ENCODE data around the gene GNAO1. TPM values are rescaled to one million over a fixed set of nuclear protein-coding genes. Genes with fewer than 3 reads are reported as not detected.

Gene GNAO1
- total and polyA plus RNA-seq, 9 of the 15 experiments (the other 6 are each of a cell fraction or from before 2014, with no cell fraction given) = 0.07 to 0.42 (median 0.08) TPM; not detected in 5

DNA sequence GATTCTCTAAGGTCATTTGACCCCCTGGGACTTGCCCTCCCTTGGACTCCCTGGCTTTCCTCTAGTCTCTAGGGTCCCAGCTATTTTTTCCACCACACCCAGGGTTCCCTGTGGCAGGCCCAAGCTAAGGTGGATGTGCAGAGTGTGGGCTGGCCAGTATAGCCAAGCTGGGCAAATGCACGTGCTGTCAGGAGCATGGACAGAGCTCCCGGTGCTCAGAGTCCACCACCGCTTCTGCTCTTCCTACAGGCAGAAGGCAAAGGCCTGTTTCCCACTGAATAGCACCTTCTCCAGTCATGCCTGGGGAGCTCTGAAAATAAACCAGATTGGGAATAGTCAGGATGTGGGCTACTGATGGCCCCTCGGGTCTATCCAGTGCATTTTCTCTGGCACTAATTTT, 53.3 kb downstream of the GNAO1 start:
- H3K9ac ChIP-seq (ENCODE audit: insufficient read depth in 1 of 2, low read depth in 2 of 2, low read length in 2 of 2) = no peak overlapping the region
- no peak for ATAC-seq
- CTCF ChIA-PET (ENCODE audit: low intra/inter-chr PET ratio) = no interaction called here
- peaks cover 0 to 4% of the 10 kb centered on the region in 2 experiments; a peak in 1 of 5 replicates for H3K27me3 ChIP-seq (ENCODE audit: control insufficient read depth in 2 of 2, insufficient read depth in 2 of 2, low read length in 2 of 2)
- intact Hi-C loops (cut with micrococcal nuclease) = loop anchor here (5.0 kb wide), 1 partner anchor 73 kb away; no protein-coding TSS in a partner anchor
- no peaks in the 10 kb centered on the region for H3K9me1 ChIP-seq (ENCODE audit: control insufficient read depth, insufficient read depth, low read length)
- no peak for DNase-seq (ENCODE audit: extremely low read depth in 1 of 4, low spot score in 3 of 4)
- H3K79me2 ChIP-seq (ENCODE audit: control insufficient read depth, insufficient read depth, low read length) = no peaks in the 10 kb centered on the region
- FAIRE-seq = no peak
- TF ChIP-seq, protein P1, sequence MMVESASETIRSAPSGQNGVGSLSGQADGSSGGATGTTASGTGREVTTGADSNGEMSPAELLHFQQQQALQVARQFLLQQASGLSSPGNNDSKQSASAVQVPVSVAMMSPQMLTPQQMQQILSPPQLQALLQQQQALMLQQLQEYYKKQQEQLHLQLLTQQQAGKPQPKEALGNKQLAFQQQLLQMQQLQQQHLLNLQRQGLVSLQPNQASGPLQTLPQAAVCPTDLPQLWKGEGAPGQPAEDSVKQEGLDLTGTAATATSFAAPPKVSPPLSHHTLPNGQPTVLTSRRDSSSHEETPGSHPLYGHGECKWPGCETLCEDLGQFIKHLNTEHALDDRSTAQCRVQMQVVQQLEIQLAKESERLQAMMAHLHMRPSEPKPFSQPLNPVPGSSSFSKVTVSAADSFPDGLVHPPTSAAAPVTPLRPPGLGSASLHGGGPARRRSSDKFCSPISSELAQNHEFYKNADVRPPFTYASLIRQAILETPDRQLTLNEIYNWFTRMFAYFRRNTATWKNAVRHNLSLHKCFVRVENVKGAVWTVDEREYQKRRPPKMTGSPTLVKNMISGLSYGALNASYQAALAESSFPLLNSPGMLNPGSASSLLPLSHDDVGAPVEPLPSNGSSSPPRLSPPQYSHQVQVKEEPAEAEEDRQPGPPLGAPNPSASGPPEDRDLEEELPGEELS (CRISPR knock-in tag; IDR thresholded peaks at IDR 0.05; ENCODE audit: borderline replicate concordance) = no peak
- no peak for TF ChIP-seq YBX1 (IDR thresholded peaks at IDR 0.05)
- no peak for TF ChIP-seq HIVEP1 (CRISPR knock-in tag; IDR thresholded peaks at IDR 0.05)
- no peak for TF ChIP-seq CREB1 (IDR thresholded peaks at IDR 0.05)
- no peak for TF ChIP-seq CREB1 (CRISPR knock-in tag; IDR thresholded peaks at IDR 0.05)
- TF ChIP-seq SIX5 (IDR thresholded peaks at IDR 0.05; ENCODE audit: borderline replicate concordance in 1 of 2, insufficient read depth in 1 of 2, low read depth in 1 of 2, low read length in 2 of 2) = no peak
- TF ChIP-seq, protein P2, sequence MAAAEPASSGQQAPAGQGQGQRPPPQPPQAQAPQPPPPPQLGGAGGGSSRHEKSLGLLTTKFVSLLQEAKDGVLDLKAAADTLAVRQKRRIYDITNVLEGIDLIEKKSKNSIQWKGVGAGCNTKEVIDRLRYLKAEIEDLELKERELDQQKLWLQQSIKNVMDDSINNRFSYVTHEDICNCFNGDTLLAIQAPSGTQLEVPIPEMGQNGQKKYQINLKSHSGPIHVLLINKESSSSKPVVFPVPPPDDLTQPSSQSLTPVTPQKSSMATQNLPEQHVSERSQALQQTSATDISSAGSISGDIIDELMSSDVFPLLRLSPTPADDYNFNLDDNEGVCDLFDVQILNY (CRISPR knock-in tag; IDR thresholded peaks at IDR 0.05) = no peak
- TF ChIP-seq ZNF316 (IDR thresholded peaks at IDR 0.05) = no peak
- no peak for TF ChIP-seq DPF2 (IDR thresholded peaks at IDR 0.05)
- TF ChIP-seq SIN3B (IDR thresholded peaks at IDR 0.05; ENCODE audit: low read depth) = no peak
- TF ChIP-seq MXI1 (IDR thresholded peaks at IDR 0.05; ENCODE audit: low read depth, low read length) = no peak
- no peak for TF ChIP-seq CHD4 (IDR thresholded peaks at IDR 0.05; ENCODE audit: insufficient read depth, insufficient replicate concordance, low read depth, low read length, poor library complexity, severe bottlenecking)
- TF ChIP-seq OTX1 (CRISPR knock-in tag; IDR thresholded peaks at IDR 0.05) = no peak
- no peak overlapping the region for H3K4me3 ChIP-seq
- BruUV-seq (replicated peaks) = no TSS peak
- no peaks in the 10 kb centered on the region for H4K20me1 ChIP-seq (replicated peaks; ENCODE audit: control insufficient read depth, insufficient read depth, low read length)
- 49% methylated on average over 4 of the region's 4 CpGs for whole genome bisulfite sequencing (ENCODE audit: insufficient coverage, low coverage, missing lambda C conversion rate)
- H3K36me3 ChIP-seq (ENCODE audit: control insufficient read depth, insufficient read depth, low read length) = no peaks in the 10 kb centered on the region
- H3K9me3 ChIP-seq (replicated peaks; ENCODE audit: control insufficient read depth, insufficient read depth, low read depth, low read length) = no peaks in the 10 kb centered on the region
- no peak overlapping the region for H3K27ac ChIP-seq (ENCODE audit: extremely low read depth, low read depth, low read length)
- POLR2A ChIA-PET = interaction anchor here (0.6 to 1.4 kb wide), 3 partner anchors 8 to 697 kb away, joined by 3 to 5 read pairs (median 4); no protein-coding TSS in a partner anchor
- H3K4me1 ChIP-seq (replicated peaks in 1 of 2; ENCODE audit: control insufficient read depth in 2 of 2, insufficient read depth in 2 of 2, low read length in 2 of 2) = peaks cover 7% of the 10 kb centered on the region in 2 experiments; a peak in 4 of 5 replicates
- H2AFZ ChIP-seq (ENCODE audit: low read depth, low read length) = no peak overlapping the region
- in situ Hi-C loops (cut with MboI) = no loop called here
- no peak overlapping the region for H3K4me2 ChIP-seq (ENCODE audit: insufficient read depth, low read length)
